MCF 10A (cell line): ENCODE measurements around the gene TNS3. TPM values are rescaled to one million over a fixed set of nuclear protein-coding genes. Genes with fewer than 3 reads are reported as not detected.

ENCODE experiments used
- BruUV-seq: library from RNA; stranded (reverse); fragments of 400-500 nt; replicated peaks from 2 replicates; lab custom pipeline; 2021; lab: Mats Ljungman, UMichigan
- CTCF ChIA-PET: fragments of 300-600 bp; sonication (Branson Sonifier 250); formaldehyde crosslinking; extraction: SDS; loops from one replicate; lab custom pipeline; 2021; ENCODE audit warnings: antibody characterized with exemption, inconsistent platforms; lab: Yijun Ruan, JAX
- POLR2A ChIA-PET: fragments of 300-600, 350-650 bp; sonication (Branson Sonifier 250); formaldehyde crosslinking; extraction: SDS; loops from one replicate; lab custom pipeline; 2020; ENCODE audit warnings: antibody characterized with exemption, inconsistent platforms; lab: Yijun Ruan, JAX
- DNase-seq: peaks from one replicate; pipeline ENCODE4 v3.0.0-alpha.2; 2018; ENCODE audit not compliant: unreplicated experiment
- H3K27ac Mint-ChIP-seq: one replicate; pipeline ENCODE4 v1.8.0; 2022; ENCODE audit warnings: mild to moderate bottlenecking, low read depth, mixed read lengths; ENCODE audit not compliant: unreplicated experiment
- H3K27me3 Mint-ChIP-seq: one replicate; pipeline ENCODE4 v1.8.0; 2022; ENCODE audit warnings: mixed read lengths; ENCODE audit not compliant: insufficient read depth, unreplicated experiment
- H3K36me3 Mint-ChIP-seq: one replicate; pipeline ENCODE4 v1.8.0; 2022; ENCODE audit warnings: mild to moderate bottlenecking, moderate library complexity, mixed read lengths; ENCODE audit not compliant: insufficient read depth, unreplicated experiment
- H3K4me1 Mint-ChIP-seq: one replicate; pipeline ENCODE4 v1.8.0; 2022; ENCODE audit warnings: mixed read lengths; ENCODE audit not compliant: insufficient read depth, unreplicated experiment
- H3K4me3 Mint-ChIP-seq: one replicate; pipeline ENCODE4 v1.8.0; 2022; ENCODE audit warnings: mild to moderate bottlenecking, moderate library complexity, mixed read lengths; ENCODE audit not compliant: unreplicated experiment
- H3K9me3 Mint-ChIP-seq: one replicate; pipeline ENCODE4 v1.8.0; 2022; ENCODE audit warnings: mixed read lengths; ENCODE audit not compliant: unreplicated experiment
- CTCF ChIP-seq: fragments of 200-600 bp; IDR thresholded peaks from one replicate; pipeline ENCODE4 v1.8.0; 2022; ENCODE audit warnings: antibody characterized with exemption, mild to moderate bottlenecking; ENCODE audit not compliant: unreplicated experiment
- intact Hi-C: fragments of 100-400 bp; cut with micrococcal nuclease; formaldehyde crosslinking; loops from 2 replicates; pipeline ENCODE4 v1.14.1; 2022
- total RNA-seq: library from RNA; stranded (reverse); gene quantifications from 2 replicates; pipeline ENCODE4 v1.2.3, GENCODE V29; 2022

Gene TNS3
- total RNA-seq, 1 experiment from 2014 or later, result 30.1 TPM

GRCh38 chr7:47301105-47301477, 280.8 kb downstream of the TNS3 start:
- Mint-ChIP-seq H3K9me3 (no peaks in the 10 kb centered on the region), H3K27ac (no peak overlapping the region)

GRCh38 chr7:47300472-47301104, 281.3 kb downstream of the TNS3 start:
- Mint-ChIP-seq H3K36me3 (peaks cover 62% of the 10 kb centered on the region), H3K9me3 (no peaks in the 10 kb centered on the region), H3K27ac (no peak overlapping the region), H3K4me3 (no peak overlapping the region), H3K4me1 (peaks cover 8% of the 10 kb centered on the region), H3K27me3 (no peaks in the 10 kb centered on the region)
- no TSS peak for BruUV-seq
- ChIA-PET CTCF (interaction anchor here (0.8 to 1.5 kb wide), 4 partner anchors 34 to 519 kb away, joined by 3 to 5 read pairs (median 4); no protein-coding TSS in a partner anchor), POLR2A (no interaction called here)
- no peak for DNase-seq
- TF ChIP-seq CTCF, result no peak
- intact Hi-C loops, result no loop called here

More at GRCh38 chr7:47301105-47301477, 280.8 kb downstream of the TNS3 start:
- Mint-ChIP-seq H3K4me3 (no peak overlapping the region), H3K27me3 (no peaks in the 10 kb centered on the region), H3K4me1 (peaks cover 3% of the 10 kb centered on the region), H3K36me3 (peaks cover 62% of the 10 kb centered on the region)
- peak; percentile 18 for TF ChIP-seq CTCF
- ChIA-PET POLR2A (no interaction called here), CTCF (interaction anchor here (0.8 to 1.5 kb wide), 3 partner anchors 34 to 518 kb away, joined by 3 to 5 read pairs (median 3); no protein-coding TSS in a partner anchor)
- DNase-seq, result peak; percentile 14
- BruUV-seq, result no TSS peak
- intact Hi-C loops, result no loop called here

- Mint-ChIP-seq H3K27me3 (no peaks in the 10 kb centered on the region), H3K4me1 (peaks cover 14% of the 10 kb centered on the region), H3K27ac (no peak overlapping the region), H3K9me3 (no peaks in the 10 kb centered on the region), H3K4me3 (no peak overlapping the region), H3K36me3 (peaks cover 57% of the 10 kb centered on the region)
- TF ChIP-seq CTCF, result no peak
- ChIA-PET CTCF (interaction anchor here (0.5 to 1.3 kb wide), 4 partner anchors 14 to 217 kb away, joined by 3 to 4 read pairs (median 4); no protein-coding TSS in a partner anchor), POLR2A (no interaction called here)
- intact Hi-C loops, result no loop called here
- DNase-seq, result no peak
- no TSS peak for BruUV-seq
These were observed 282.4 kb downstream of the TNS3 start for GRCh38 chr7:47299496-47299895.

GRCh38 chr7:47298636-47299035, 283.3 kb downstream of the TNS3 start:
- no peaks in the 10 kb centered on the region for H3K9me3 Mint-ChIP-seq
- no peak overlapping the region for H3K27ac Mint-ChIP-seq
- peaks cover 14% of the 10 kb centered on the region for H3K4me1 Mint-ChIP-seq
- peaks cover 50% of the 10 kb centered on the region for H3K36me3 Mint-ChIP-seq
- BruUV-seq, result no TSS peak
- intact Hi-C loops, result no loop called here
- CTCF ChIA-PET, result interaction anchor here (0.7 to 1.0 kb wide), 2 partner anchors 8 to 87 kb away, joined by 3 to 5 read pairs; no protein-coding TSS in a partner anchor
- H3K27me3 Mint-ChIP-seq, result no peaks in the 10 kb centered on the region
- no peak for DNase-seq
- TF ChIP-seq CTCF, result no peak
- POLR2A ChIA-PET, result no interaction called here
- H3K4me3 Mint-ChIP-seq, result no peak overlapping the region
